ENCODE data around the gene TES.
"Not testable (repeated sequence)": the region's sequence is repeated elsewhere in the genome, so short reads cannot be mapped to it uniquely, and the experiment has no call there.

TES gene

GRCh38 chr7:116224492-116225098, 14.3 kb downstream of the TES start:
- no peak for DNase-seq

- DNase-seq: no peak
Observed at GRCh38 chr7:116225860-116226259, 15.5 kb downstream of the TES start.

GRCh38 chr7:116226664-116227063, 16.3 kb downstream of the TES start:
- no peak for DNase-seq

GRCh38 chr7:116227678-116228239, 17.4 kb downstream of the TES start:
- peak; percentile 73 for DNase-seq

GRCh38 chr7:116228241-116228640, 17.9 kb downstream of the TES start:
- no peak for DNase-seq

GRCh38 chr7:116229366-116229765, 19.0 kb downstream of the TES start:
- DNase-seq: no peak

GRCh38 chr7:116230191-116231005, 20.1 kb downstream of the TES start:
- DNase-seq: no peak

- no peak for DNase-seq
Observed at GRCh38 chr7:116231543-116231942, 21.2 kb downstream of the TES start.

- no peak for DNase-seq
Observed at GRCh38 chr7:116231949-116232348, 21.6 kb downstream of the TES start.

- no peak for DNase-seq
Observed at GRCh38 chr7:116232350-116232749, 22.0 kb downstream of the TES start.

GRCh38 chr7:116232920-116233319, 22.6 kb downstream of the TES start:
- no peak for DNase-seq

GRCh38 chr7:116234517-116235200, 24.3 kb downstream of the TES start:
- no peak for DNase-seq

GRCh38 chr7:116235380-116235779, 25.0 kb downstream of the TES start:
- no peak for DNase-seq

- DNase-seq: no peak
Observed at GRCh38 chr7:116236020-116236630, 25.8 kb downstream of the TES start.

GRCh38 chr7:116239020-116239419, 28.7 kb downstream of the TES start:
- DNase-seq: no peak

GRCh38 chr7:116239434-116239833, 29.1 kb downstream of the TES start:
- DNase-seq: no peak

- DNase-seq: no peak
Observed at GRCh38 chr7:116240024-116240668, 29.8 kb downstream of the TES start.

- DNase-seq: no peak
Observed at GRCh38 chr7:116241291-116241690, 31.0 kb downstream of the TES start.

GRCh38 chr7:116242178-116242577, 31.8 kb downstream of the TES start:
- no peak for DNase-seq

GRCh38 chr7:116242759-116243158, 32.4 kb downstream of the TES start:
- no peak for DNase-seq

GRCh38 chr7:116244803-116245202, 34.5 kb downstream of the TES start:
- DNase-seq: not testable (repeated sequence)

GRCh38 chr7:116246357-116246756, 36.0 kb downstream of the TES start:
- no peak for DNase-seq

Data from NCI-H226 (cell line).